Effector memory CD8-positive, alpha-beta T cell (primary cell): ENCODE results near the gene CDH5.

Experiments
- ATAC-seq: fragments of 150-1000 bp; cut with Tn5 transposase; replicated peaks from 2 replicates; pipeline ENCODE4 v1.10.0; 2021; ENCODE audit warnings: mild to moderate bottlenecking, moderate library complexity
- DNase-seq, 3 experiments: peaks; one replicate each; pipeline ENCODE4 v3.0.0; 2021
- H3K27ac Mint-ChIP-seq, 2 donors: one replicate each; pipeline ENCODE4 v1.8.0; 2022; ENCODE audit warnings: mild to moderate bottlenecking in 2 of 2, mixed read lengths in 2 of 2, moderate library complexity in 2 of 2
- H3K27me3 Mint-ChIP-seq, 2 donors: one replicate each; pipeline ENCODE4 v1.8.0; 2022; ENCODE audit warnings: mixed read lengths in 2 of 2
- H3K36me3 Mint-ChIP-seq: one replicate; pipeline ENCODE4 v1.8.0; 2022; ENCODE audit warnings: mild to moderate bottlenecking, moderate library complexity, mixed read lengths; ENCODE audit not compliant: insufficient read depth
- H3K4me1 Mint-ChIP-seq, 2 donors: one replicate each; pipeline ENCODE4 v1.8.0; 2022; ENCODE audit warnings: low read depth in 2 of 2, mixed read lengths in 2 of 2
- H3K4me3 Mint-ChIP-seq, 2 donors: one replicate each; pipeline ENCODE4 v1.8.0; 2022; ENCODE audit warnings: mild to moderate bottlenecking in 2 of 2, mixed read lengths in 2 of 2, moderate library complexity in 2 of 2
- H3K9me3 Mint-ChIP-seq, 2 donors: one replicate each; pipeline ENCODE4 v1.8.0; 2022; ENCODE audit warnings: mixed read lengths in 2 of 2

Gene CDH5

GRCh38 chr16:66382171-66382965 lies 15.9 kb downstream of the CDH5 start:
- ATAC-seq: no peak
- H3K4me3 Mint-ChIP-seq: no peak overlapping the region
- H3K27me3 Mint-ChIP-seq: peaks cover 13 to 18% of the 10 kb centered on the region in 2 donors
- H3K27ac Mint-ChIP-seq: no peak overlapping the region
- peaks cover 5 to 6% of the 10 kb centered on the region in 2 donors for H3K4me1 Mint-ChIP-seq
- no peaks in the 10 kb centered on the region for H3K36me3 Mint-ChIP-seq
- DNase-seq: no peak
- H3K9me3 Mint-ChIP-seq: peaks cover 8 to 18% of the 10 kb centered on the region in 2 donors

DNA sequence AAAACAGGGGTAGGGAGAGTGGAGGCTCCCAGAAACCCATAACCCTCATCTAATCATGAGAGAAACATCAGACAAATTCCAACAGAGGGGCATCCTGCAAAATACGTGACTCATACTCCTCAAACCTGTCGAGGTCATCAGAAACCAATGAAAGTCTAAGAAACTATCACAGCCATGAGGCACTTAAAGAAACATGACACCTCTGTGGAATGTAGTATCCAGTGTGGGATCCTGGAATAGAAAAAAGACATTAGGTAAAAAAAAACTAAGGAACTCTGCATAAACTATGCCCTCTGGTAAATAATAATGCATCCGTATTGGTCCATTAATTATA lies 16.4 kb downstream of the CDH5 start:
- ATAC-seq: no peak

GRCh38 chr16:66383551-66383950 lies 17.1 kb downstream of the CDH5 start:
- Mint-ChIP-seq H3K36me3 (no peaks in the 10 kb centered on the region), H3K27ac (no peak overlapping the region), H3K4me1 (peaks cover 5% of the 10 kb centered on the region in 2 donors), H3K4me3 (no peak overlapping the region), H3K9me3 (peaks cover 8 to 18% of the 10 kb centered on the region in 2 donors), H3K27me3 (peaks cover 22 to 25% of the 10 kb centered on the region in 2 donors)
- no peak for ATAC-seq
- no peak for DNase-seq

More for the DNA sequence above, 16.4 kb downstream of the CDH5 start:
- H3K9me3 Mint-ChIP-seq: peaks cover 8 to 18% of the 10 kb centered on the region in 2 donors
- H3K36me3 Mint-ChIP-seq: no peaks in the 10 kb centered on the region
- DNase-seq: no peak
- H3K27ac Mint-ChIP-seq: no peak overlapping the region
- H3K27me3 Mint-ChIP-seq: peaks cover 19 to 22% of the 10 kb centered on the region in 2 donors
- no peak overlapping the region for H3K4me3 Mint-ChIP-seq
- H3K4me1 Mint-ChIP-seq: peaks cover 5 to 6% of the 10 kb centered on the region in 2 donors

GRCh38 chr16:66385415-66385814 lies 18.9 kb downstream of the CDH5 start:
- H3K9me3 Mint-ChIP-seq: peaks cover 2 to 5% of the 10 kb centered on the region in 2 donors
- H3K36me3 Mint-ChIP-seq: no peaks in the 10 kb centered on the region
- no peak for ATAC-seq
- H3K27ac Mint-ChIP-seq: no peak overlapping the region
- H3K4me1 Mint-ChIP-seq: peaks cover 0 to under 1% of the 10 kb centered on the region in 2 donors
- no peak for DNase-seq
- H3K27me3 Mint-ChIP-seq: peaks cover 22 to 27% of the 10 kb centered on the region in 2 donors
- no peak overlapping the region for H3K4me3 Mint-ChIP-seq

GRCh38 chr16:66386629-66387622 lies 20.4 kb downstream of the CDH5 start:
- no peak overlapping the region for H3K4me3 Mint-ChIP-seq
- no peaks in the 10 kb centered on the region for H3K9me3 Mint-ChIP-seq
- peaks cover 22 to 27% of the 10 kb centered on the region in 2 donors for H3K27me3 Mint-ChIP-seq
- DNase-seq (no peak), ATAC-seq (no peak)
- no peaks in the 10 kb centered on the region for H3K4me1 Mint-ChIP-seq
- H3K36me3 Mint-ChIP-seq: no peaks in the 10 kb centered on the region
- H3K27ac Mint-ChIP-seq: no peak overlapping the region

DNA sequence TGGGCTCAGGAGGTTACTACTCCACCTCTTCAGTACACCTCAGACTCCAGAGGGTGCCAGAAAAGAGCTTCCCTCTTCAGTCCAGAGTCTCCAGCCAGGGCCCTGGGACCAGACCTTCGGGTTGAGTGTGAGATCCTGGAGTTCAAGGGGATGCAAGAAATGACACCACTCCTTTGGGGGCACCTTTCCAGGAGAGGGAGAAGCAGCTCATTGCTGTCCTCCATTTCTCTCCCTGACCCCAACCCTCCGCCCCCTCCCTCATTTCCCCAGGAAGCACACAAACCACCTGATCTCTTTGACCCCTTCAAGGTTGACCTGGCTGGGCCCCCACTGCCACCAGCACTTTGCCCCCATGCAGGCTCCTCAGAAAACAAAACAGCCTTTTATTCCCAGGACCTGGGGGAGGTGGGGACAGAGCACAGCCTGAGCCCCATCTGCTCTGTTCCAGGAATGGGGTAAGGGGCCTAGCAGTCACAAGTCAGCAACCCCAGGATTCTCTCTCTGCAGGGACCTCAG lies 21.4 kb downstream of the CDH5 start:
- H3K27me3 Mint-ChIP-seq: peaks cover 22 to 27% of the 10 kb centered on the region in 2 donors
- no peak for ATAC-seq
- DNase-seq: no peak
- H3K36me3 Mint-ChIP-seq: no peaks in the 10 kb centered on the region
- no peaks in the 10 kb centered on the region for H3K4me1 Mint-ChIP-seq
- H3K4me3 Mint-ChIP-seq: no peak overlapping the region
- H3K9me3 Mint-ChIP-seq: no peaks in the 10 kb centered on the region
- H3K27ac Mint-ChIP-seq: no peak overlapping the region

DNA sequence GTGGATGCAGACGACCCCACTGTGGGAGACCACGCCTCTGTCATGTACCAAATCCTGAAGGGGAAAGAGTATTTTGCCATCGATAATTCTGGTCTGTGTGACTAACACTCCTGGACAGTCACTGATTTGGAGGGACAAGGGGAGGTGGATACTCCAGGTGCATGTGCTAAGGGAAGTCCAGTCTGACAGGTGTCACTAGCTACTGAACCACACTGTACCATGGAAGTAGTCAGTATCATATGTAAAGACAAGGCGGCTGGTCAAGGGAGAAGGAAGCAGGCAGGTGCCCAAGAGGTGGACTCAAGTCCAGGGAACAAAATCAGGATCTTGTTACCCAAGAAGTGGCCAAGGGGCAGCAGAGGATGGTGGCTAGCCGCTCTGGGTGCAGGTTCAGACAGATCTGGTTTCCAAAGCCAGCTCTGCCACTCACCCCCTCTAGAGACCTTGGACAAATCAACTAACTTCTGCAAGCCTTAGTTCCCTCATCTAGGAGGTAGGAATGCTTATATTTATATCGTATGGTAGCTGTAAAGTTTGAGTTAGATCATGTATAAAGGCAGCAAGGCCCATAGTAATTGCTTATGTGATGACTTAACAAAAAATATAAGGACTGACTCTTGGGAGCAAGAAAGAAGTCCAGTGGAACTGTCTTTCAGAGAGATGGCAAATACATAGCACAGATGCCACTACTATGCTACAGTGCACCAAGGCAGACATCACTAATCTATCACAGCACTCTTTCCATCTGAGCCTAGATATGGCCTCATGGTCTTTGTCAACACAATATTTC lies 22.1 kb downstream of the CDH5 start:
- no peaks in the 10 kb centered on the region for H3K36me3 Mint-ChIP-seq
- H3K9me3 Mint-ChIP-seq: no peaks in the 10 kb centered on the region
- H3K4me1 Mint-ChIP-seq: no peaks in the 10 kb centered on the region
- H3K27me3 Mint-ChIP-seq: peaks cover 19 to 27% of the 10 kb centered on the region in 2 donors
- no peak for DNase-seq
- ATAC-seq: no peak
- no peak overlapping the region for H3K4me3 Mint-ChIP-seq
- H3K27ac Mint-ChIP-seq: no peak overlapping the region

- no peak for ATAC-seq
Measured at GRCh38 chr16:66389256-66390176, 23.0 kb downstream of the CDH5 start.

GRCh38 chr16:66390346-66391108 lies 24.0 kb downstream of the CDH5 start:
- DNase-seq: no peak
- no peaks in the 10 kb centered on the region for H3K9me3 Mint-ChIP-seq
- no peaks in the 10 kb centered on the region for H3K36me3 Mint-ChIP-seq
- H3K27ac Mint-ChIP-seq: no peak overlapping the region
- no peak overlapping the region for H3K4me3 Mint-ChIP-seq
- H3K4me1 Mint-ChIP-seq: no peaks in the 10 kb centered on the region
- ATAC-seq: no peak
- peaks cover 16 to 29% of the 10 kb centered on the region in 2 donors for H3K27me3 Mint-ChIP-seq

More at GRCh38 chr16:66389256-66390176, 23.0 kb downstream of the CDH5 start:
- Mint-ChIP-seq H3K9me3 (no peaks in the 10 kb centered on the region), H3K27me3 (peaks cover 16 to 27% of the 10 kb centered on the region in 2 donors), H3K4me1 (no peaks in the 10 kb centered on the region), H3K4me3 (no peak overlapping the region), H3K27ac (no peak overlapping the region), H3K36me3 (no peaks in the 10 kb centered on the region)
- no peak for DNase-seq

DNA sequence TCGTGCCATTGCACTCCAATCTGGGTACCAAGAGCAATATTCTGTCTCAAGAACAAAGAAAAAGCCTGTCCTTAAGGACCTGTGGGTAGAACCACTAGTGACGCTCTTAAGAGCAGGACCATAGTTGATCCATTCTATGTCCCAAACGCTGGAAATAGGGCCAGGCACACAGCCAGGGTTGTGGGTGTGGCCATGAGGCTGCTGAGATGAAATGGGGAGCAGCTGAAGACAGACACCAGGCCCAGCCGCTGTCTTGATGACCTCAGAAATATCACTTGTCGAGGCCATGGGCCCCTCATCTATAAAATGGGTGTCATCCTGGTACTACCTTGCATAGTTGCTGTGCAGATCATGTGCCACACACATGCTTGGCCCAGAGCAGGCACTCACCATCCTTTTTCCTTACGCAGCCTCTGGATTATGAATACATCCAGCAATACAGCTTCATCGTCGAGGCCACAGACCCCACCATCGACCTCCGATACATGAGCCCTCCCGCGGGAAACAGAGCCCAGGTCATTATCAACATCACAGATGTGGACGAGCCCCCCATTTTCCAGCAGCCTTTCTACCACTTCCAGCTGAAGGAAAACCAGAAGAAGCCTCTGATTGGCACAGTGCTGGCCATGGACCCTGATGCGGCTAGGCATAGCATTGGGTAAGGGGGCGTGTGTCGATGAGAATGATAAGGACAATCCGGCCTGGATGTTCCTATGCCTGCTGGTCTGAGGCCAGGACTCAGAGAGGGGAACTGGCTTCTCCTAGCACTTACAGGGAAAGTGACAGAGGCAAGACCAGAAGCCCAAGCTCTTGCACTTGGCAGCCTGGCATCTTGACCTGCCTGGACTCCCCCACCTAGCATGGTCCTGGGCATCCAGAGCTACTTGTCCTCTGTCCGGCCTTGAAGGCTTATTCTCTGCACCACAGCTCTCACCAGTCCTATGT lies 25.5 kb downstream of the CDH5 start:
- no peak overlapping the region for H3K4me3 Mint-ChIP-seq
- H3K9me3 Mint-ChIP-seq: no peaks in the 10 kb centered on the region
- peaks cover 3% of the 10 kb centered on the region for H3K36me3 Mint-ChIP-seq
- DNase-seq (no peak), ATAC-seq (no peak)
- no peak overlapping the region for H3K27ac Mint-ChIP-seq
- no peaks in the 10 kb centered on the region for H3K4me1 Mint-ChIP-seq
- H3K27me3 Mint-ChIP-seq: peaks cover 8 to 33% of the 10 kb centered on the region in 2 donors
